DOHH2 (cell line): ENCODE measurements around the gene DNAH2.

Source experiments
- CTCF ChIP-seq: fragments of 200-600 bp; sonication (generic); IDR thresholded peaks from one replicate; pipeline ENCODE4 v1.5.1; 2014; ENCODE audit warnings: antibody characterized with exemption, mild to moderate bottlenecking, low read depth, low read length; ENCODE audit not compliant: poor library complexity, severe bottlenecking
- EZH2phosphoT487 ChIP-seq: fragments of 200-600 bp; sonication (generic); IDR thresholded peaks from 2 replicates; pipeline ENCODE4 v1.6.1; 2017; ENCODE audit warnings: borderline replicate concordance, mild to moderate bottlenecking, antibody characterized with exemption, low read length, moderate library complexity, mixed read lengths

DNA sequence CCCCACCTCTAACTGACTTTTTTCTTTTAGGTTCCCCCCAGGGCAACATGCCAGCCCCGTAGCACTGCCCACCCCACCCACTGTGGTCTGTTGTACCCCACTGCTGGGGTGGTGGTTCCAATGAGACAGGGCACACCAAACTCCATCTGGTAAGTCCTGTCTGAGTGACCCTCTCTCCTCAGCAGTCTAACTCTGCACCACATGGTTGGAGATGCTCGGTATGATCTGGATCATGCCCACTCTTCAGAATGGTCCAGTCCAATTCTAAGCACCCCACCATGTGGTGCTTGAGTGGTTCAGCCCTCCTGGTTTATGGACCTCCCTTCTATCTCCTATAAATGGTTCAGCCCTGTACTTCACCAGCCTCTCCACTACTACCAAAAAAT lies 122.3 kb downstream of the DNAH2 start:
- no peak for TF ChIP-seq CTCF
- TF ChIP-seq EZH2phosphoT487, result no peak
